Measurements from ENCODE around the gene TBC1D23. TPM values are rescaled to one million over a fixed set of nuclear protein-coding genes. Genes with fewer than 3 reads are reported as not detected.
"Not testable (repeated sequence)": the region's sequence is repeated elsewhere in the genome, so short reads cannot be mapped to it uniquely, and the experiment has no call there.

The TBC1D23 gene
- polyA plus RNA-seq, 1 experiment = 65.7 TPM

- DNase-seq (ENCODE audit: low read depth, low spot score) = no peak
- TF ChIP-seq CTCF (IDR thresholded peaks at IDR 0.05; ENCODE audit: low read depth, low read length) = no peak
- Histone ChIP-seq H3K4me3 (ENCODE audit: low read depth, low read length) (no peak overlapping the region), H3K27me3 (ENCODE audit: control insufficient read depth, insufficient read depth, low read length) (no peaks in the 10 kb centered on the region), H3K27ac (ENCODE audit: low read depth, low read length) (no peak overlapping the region), H3K9me3 (ENCODE audit: control insufficient read depth, insufficient read depth, low read length) (no peaks in the 10 kb centered on the region)
- POLR2A ChIA-PET = no interaction called here
- CTCF ChIA-PET = no interaction called here
Observed at GRCh38 chr3:100340527-100340926, 79.7 kb downstream of the TBC1D23 start.

GRCh38 chr3:100348727-100349126 lies 87.9 kb downstream of the TBC1D23 start:
- ChIA-PET POLR2A (interaction anchor here (0.5 to 0.6 kb wide), 2 partner anchors 143 to 146 kb away, joined by 3 read pairs; partner anchors contain the start of gene TMEM45A), CTCF (no interaction called here)
- Histone ChIP-seq H3K4me3 (ENCODE audit: low read depth, low read length) (no peak overlapping the region), H3K27me3 (ENCODE audit: control insufficient read depth, insufficient read depth, low read length) (no peaks in the 10 kb centered on the region), H3K27ac (ENCODE audit: low read depth, low read length) (no peak overlapping the region), H3K9me3 (ENCODE audit: control insufficient read depth, insufficient read depth, low read length) (no peaks in the 10 kb centered on the region)
- DNase-seq (ENCODE audit: low read depth, low spot score) = no peak
- no peak for TF ChIP-seq CTCF (IDR thresholded peaks at IDR 0.05; ENCODE audit: low read depth, low read length)

- H3K27ac ChIP-seq (ENCODE audit: low read depth, low read length); H3K27me3 ChIP-seq (ENCODE audit: control insufficient read depth, insufficient read depth, low read length); CTCF ChIA-PET; POLR2A ChIA-PET; DNase-seq (ENCODE audit: low read depth, low spot score); H3K9me3 ChIP-seq (ENCODE audit: control insufficient read depth, insufficient read depth, low read length); H3K4me3 ChIP-seq (ENCODE audit: low read depth, low read length): not testable (repeated sequence)
Observed at GRCh38 chr3:100351770-100352169, 91.0 kb downstream of the TBC1D23 start.

- DNase-seq (ENCODE audit: low read depth, low spot score) = peak; percentile 6
- H3K9me3 ChIP-seq (ENCODE audit: control insufficient read depth, insufficient read depth, low read length) = no peaks in the 10 kb centered on the region
- no peak overlapping the region for H3K4me3 ChIP-seq (ENCODE audit: low read depth, low read length)
- H3K27ac ChIP-seq (ENCODE audit: low read depth, low read length) = no peak overlapping the region
- no peak for TF ChIP-seq CTCF (IDR thresholded peaks at IDR 0.05; ENCODE audit: low read depth, low read length)
- CTCF ChIA-PET = no interaction called here
- POLR2A ChIA-PET = no interaction called here
- no peaks in the 10 kb centered on the region for H3K27me3 ChIP-seq (ENCODE audit: control insufficient read depth, insufficient read depth, low read length)
Observed at GRCh38 chr3:100352296-100353231, 91.8 kb downstream of the TBC1D23 start.

GRCh38 chr3:100354850-100355249 lies 94.1 kb downstream of the TBC1D23 start:
- Histone ChIP-seq H3K9me3 (ENCODE audit: control insufficient read depth, insufficient read depth, low read length) (no peaks in the 10 kb centered on the region), H3K4me3 (ENCODE audit: low read depth, low read length) (no peak overlapping the region), H3K27me3 (ENCODE audit: control insufficient read depth, insufficient read depth, low read length) (no peaks in the 10 kb centered on the region), H3K27ac (ENCODE audit: low read depth, low read length) (no peak overlapping the region)
- TF ChIP-seq CTCF (IDR thresholded peaks at IDR 0.05; ENCODE audit: low read depth, low read length) = no peak
- POLR2A ChIA-PET = no interaction called here
- DNase-seq (ENCODE audit: low read depth, low spot score) = no peak
- CTCF ChIA-PET = no interaction called here

Data from AG04450 (cell line).